ENCODE results near the gene CLDN1. TPM values are rescaled to one million over a fixed set of nuclear protein-coding genes. Genes with fewer than 3 reads are reported as not detected.

Gene CLDN1
- total RNA-seq, 1 experiment from 2014 or later = 1.0 TPM

DNA sequence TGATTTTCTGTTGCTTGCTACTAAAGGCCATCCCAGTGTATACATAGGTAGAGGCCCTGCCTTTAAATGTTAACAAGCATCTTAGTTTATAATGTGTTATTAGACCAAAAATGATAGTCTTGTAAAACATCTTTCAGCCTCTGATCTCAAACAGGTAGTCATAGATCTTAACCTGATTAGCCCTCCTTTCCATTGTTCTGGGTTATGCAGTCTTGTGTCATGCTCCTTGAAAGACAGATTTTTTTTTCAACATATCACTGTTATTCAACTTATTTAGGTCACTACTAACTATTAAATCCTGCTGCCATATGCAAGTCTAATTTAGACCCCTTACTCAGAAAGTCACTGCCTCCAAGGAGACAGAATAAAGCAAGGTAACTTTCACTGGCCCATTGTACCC lies 46.6 kb upstream of the CLDN1 start:
- TF ChIP-seq, protein P1, sequence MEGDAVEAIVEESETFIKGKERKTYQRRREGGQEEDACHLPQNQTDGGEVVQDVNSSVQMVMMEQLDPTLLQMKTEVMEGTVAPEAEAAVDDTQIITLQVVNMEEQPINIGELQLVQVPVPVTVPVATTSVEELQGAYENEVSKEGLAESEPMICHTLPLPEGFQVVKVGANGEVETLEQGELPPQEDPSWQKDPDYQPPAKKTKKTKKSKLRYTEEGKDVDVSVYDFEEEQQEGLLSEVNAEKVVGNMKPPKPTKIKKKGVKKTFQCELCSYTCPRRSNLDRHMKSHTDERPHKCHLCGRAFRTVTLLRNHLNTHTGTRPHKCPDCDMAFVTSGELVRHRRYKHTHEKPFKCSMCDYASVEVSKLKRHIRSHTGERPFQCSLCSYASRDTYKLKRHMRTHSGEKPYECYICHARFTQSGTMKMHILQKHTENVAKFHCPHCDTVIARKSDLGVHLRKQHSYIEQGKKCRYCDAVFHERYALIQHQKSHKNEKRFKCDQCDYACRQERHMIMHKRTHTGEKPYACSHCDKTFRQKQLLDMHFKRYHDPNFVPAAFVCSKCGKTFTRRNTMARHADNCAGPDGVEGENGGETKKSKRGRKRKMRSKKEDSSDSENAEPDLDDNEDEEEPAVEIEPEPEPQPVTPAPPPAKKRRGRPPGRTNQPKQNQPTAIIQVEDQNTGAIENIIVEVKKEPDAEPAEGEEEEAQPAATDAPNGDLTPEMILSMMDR (conservative IDR thresholded peaks at IDR 0.05) = no peak
- Histone ChIP-seq H3T11ph (ENCODE audit: low read length) (no peak overlapping the region), H3K56ac (ENCODE audit: insufficient read length, low read depth, low read length) (no peak overlapping the region), H2AFZ (ENCODE audit: low read length) (no peak overlapping the region), H3K9ac (ENCODE audit: extremely low read depth, insufficient read length, low read length) (no peak overlapping the region), H2BK5ac (ENCODE audit: insufficient read length, low read length) (no peak overlapping the region), H3K14ac (ENCODE audit: insufficient read depth, low read length) (no peak overlapping the region), H2BK12ac (ENCODE audit: insufficient read length, low read depth, low read length) (no peak overlapping the region), H3K23ac (ENCODE audit: insufficient read length, low read depth, low read length) (no peak overlapping the region), H4K20me1 (ENCODE audit: control insufficient read depth, insufficient read depth, insufficient read length) (no peaks in the 10 kb centered on the region), H3K9me3 (ENCODE audit: control insufficient read depth, low read depth, low read length) (no peaks in the 10 kb centered on the region), H3K4me1 (ENCODE audit: insufficient read depth, low read length) (no peaks in the 10 kb centered on the region), H3K79me1 (ENCODE audit: insufficient read depth, low read depth, low read length, poor library complexity, severe bottlenecking) (no peaks in the 10 kb centered on the region), H3K79me2 (ENCODE audit: insufficient read depth, low read length) (no peaks in the 10 kb centered on the region), H2BK120ac (ENCODE audit: low read depth, low read length, poor library complexity, severe bottlenecking) (no peak overlapping the region), H4K8ac (replicated peaks; ENCODE audit: insufficient read length, low read depth, low read length) (no peak overlapping the region), H3K4ac (ENCODE audit: low read depth, low read length) (no peak overlapping the region), H3K27ac (ENCODE audit: insufficient read length, low read depth, low read length) (no peak overlapping the region), H4K5ac (ENCODE audit: insufficient read length, low read depth, low read length) (no peak overlapping the region), H3K4me2 (ENCODE audit: insufficient read depth, insufficient read length, low read length) (no peak overlapping the region), H3K27me3 (ENCODE audit: insufficient read depth, low read length) (no peaks in the 10 kb centered on the region), H2AK5ac (ENCODE audit: insufficient read length, low read length) (no peak overlapping the region), H4K91ac (ENCODE audit: insufficient read length, low read depth, low read length) (no peak overlapping the region), H2BK15ac (ENCODE audit: low read depth, low read length) (no peak overlapping the region), H2BK20ac (ENCODE audit: low read depth, low read length, poor library complexity, severe bottlenecking) (no peak overlapping the region), H3K18ac (ENCODE audit: insufficient read length, low read depth, low read length) (no peak overlapping the region), H3K23me2 (ENCODE audit: insufficient read length, low read depth, low read length, poor library complexity, severe bottlenecking) (no peaks in the 10 kb centered on the region)
- H3K4me3 Mint-ChIP-seq = no peak overlapping the region
- no peak for DNase-seq
- H3K27ac Mint-ChIP-seq = no peak overlapping the region; a peak in 1 of 7 replicates
- H3K4me1 Mint-ChIP-seq = peaks cover 3 to 7% of the 10 kb centered on the region in 2 experiments; a peak in 3 of 4 replicates
- peaks cover 2% of the 10 kb centered on the region; the same call in 1 of the 2 replicates for H3K27me3 Mint-ChIP-seq (ENCODE audit: low read depth)
- H3K36me3 Mint-ChIP-seq (ENCODE audit: insufficient read depth in 1 of 3, low read depth in 3 of 3) = no peaks in the 10 kb centered on the region; a peak in 1 of 7 replicates
- H3K9me3 Mint-ChIP-seq = no peaks in the 10 kb centered on the region

Data from H9 (cell line).